GM19438 (cell line): ENCODE measurements around the gene FERMT2.
"Not testable (repeated sequence)": the region's sequence is repeated elsewhere in the genome, so short reads cannot be mapped to it uniquely, and the experiment has no call there.

Experiments
- ATAC-seq: cut with Tn5 transposase; IDR thresholded peaks from one replicate; pipeline ENCODE4 v1.9.1; 2021; ENCODE audit warnings: low read depth; ENCODE audit not compliant: unreplicated experiment

FERMT2 gene

DNA sequence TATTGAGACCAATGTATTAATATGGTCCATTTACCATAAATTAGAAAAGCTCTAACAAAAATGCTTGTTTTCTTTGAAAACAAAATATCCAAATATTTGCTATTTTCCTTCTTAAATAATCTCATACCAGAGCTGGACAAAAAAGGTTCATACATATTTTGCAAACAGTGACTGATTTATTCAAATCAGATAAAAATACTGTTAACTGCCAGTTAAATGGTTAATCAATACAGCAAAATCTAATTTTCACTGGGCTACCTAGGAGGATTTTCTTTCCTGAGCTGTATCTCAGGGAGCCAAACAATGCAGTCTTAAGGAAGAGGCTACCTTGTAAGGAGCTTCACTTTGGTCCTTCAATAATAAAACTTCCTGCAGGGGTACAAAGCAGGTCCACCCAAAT lies 2.0 kb downstream of the FERMT2 start:
- ATAC-seq: no peak

DNA sequence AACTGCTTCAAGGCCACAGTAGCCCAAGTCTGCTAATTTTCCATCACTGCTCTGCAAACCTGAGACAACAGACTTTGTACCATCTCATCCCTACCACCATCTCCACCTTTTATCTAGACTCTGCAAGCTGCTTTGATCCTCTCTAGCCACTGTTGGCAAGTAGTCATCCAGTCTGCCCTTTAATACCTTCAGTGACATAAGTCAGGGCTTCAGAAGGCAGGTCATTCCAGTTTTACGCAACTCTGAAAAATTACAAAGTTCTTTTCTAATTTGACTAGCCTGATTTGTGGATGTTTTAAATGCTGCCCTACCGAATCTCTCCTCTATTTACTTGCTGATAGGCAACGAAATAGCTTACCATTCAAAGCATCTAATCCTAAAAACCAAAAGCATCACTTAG lies 2.8 kb downstream of the FERMT2 start:
- no peak for ATAC-seq

DNA sequence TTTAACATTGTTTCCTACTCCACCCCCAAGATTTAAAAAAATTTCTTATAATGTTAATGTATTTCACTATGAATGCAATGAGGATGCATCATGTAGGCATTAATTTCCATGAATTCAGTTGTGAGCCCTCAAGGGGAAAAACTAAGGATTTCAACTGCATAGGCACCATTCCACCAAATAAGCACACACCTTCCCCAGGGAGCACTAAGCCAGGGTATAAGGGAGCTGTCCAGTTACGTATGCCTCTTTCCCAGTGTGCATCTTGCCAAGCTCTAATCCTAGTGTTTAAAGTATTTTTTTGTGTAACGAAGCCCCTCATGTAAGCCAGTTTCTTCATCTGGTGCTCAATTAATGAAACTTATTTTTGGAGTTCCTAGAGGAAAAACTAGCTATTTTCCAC lies 6.6 kb downstream of the FERMT2 start:
- no peak for ATAC-seq

DNA sequence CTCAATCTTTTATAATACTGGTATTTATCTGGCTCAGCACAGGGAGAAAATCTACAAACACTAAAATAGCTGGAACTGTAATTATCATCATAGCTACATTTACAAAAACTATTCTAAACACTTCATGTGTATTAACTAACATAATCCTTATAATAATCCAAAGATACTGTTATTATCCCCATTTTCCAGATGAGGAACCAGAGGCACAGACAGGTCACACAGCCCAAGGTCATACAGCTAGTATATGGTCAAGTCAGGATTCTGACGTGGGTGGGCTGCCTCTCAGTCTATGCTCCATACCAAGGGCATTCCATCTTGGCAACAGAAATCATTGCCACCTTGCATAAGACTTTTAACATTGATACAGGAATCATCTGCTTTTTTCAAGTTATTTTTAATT lies 11.4 kb downstream of the FERMT2 start:
- ATAC-seq: no peak

DNA sequence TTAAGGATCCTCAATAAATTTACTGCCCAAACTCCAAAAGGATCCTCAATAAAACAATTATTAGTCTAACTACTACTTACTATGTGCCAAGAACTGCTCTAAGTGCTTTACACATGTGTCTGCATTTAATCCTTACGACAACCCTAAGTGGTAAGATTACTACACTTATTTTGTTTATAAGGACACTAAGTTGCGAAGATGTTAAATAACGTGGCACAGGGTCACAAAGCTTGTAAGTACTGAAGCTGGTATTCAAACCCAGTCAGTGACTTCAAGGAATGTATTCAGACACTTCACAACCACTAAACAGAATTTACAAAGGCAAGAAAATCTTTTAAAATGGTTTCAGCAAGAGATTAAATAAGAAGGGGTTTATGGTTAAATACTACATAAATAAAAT lies 13.0 kb downstream of the FERMT2 start:
- ATAC-seq: no peak

DNA sequence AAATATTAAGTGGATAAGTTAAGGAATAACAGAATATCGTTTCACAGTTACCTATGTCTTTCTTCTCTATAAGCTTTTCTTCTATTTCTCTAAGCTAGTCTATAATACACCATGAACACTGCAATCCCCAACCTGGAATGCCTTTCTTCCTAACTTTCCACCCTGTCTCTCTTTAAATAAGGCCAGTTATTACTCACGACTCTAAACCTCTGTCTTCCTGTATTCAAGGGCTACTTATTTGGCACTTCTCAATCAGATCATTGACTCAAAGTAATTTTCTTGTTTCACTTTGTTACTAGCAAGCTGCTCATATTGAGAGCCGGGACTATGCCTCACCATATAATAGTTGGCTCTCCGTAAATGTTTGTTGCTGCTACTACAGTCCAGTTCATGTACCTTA lies 13.5 kb downstream of the FERMT2 start:
- no peak for ATAC-seq

DNA sequence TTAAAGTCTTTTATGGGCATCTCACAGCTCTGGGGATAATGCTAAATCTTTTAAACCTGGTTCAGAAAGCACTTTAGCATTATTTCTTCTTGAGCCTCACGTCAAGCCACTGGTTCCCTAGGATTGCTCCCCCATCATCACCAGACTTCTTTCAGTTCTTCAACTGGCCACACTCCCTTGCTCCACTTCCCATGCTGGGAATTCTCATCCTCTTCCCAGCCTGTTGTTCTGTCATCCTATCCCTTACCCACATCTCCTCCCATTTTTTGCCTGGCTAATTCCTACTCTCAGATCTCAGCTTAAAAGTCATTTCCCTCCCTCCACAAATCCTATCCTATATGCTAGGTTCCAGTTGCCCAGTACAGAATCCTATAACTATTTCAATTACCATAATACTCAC lies 14.4 kb downstream of the FERMT2 start:
- no peak for ATAC-seq

DNA sequence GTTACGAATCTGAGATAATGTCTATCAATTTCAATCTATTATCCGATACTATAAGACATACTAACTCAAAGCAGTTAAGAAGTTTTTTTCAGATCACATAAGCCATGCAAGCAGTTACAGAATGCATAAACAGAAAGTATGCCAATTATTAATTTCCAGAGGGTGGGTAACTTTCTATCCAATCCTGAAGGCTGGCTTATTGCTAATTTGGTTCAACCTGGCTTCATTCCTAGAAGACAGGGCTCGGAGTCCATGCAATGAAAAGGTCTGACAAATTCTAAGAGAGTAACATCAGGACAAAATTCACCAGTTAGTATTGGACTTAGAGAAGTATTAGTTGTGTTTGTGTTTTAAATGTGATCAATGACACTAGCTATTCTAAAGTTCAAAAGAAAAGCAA lies 15.0 kb downstream of the FERMT2 start:
- no peak for ATAC-seq

DNA sequence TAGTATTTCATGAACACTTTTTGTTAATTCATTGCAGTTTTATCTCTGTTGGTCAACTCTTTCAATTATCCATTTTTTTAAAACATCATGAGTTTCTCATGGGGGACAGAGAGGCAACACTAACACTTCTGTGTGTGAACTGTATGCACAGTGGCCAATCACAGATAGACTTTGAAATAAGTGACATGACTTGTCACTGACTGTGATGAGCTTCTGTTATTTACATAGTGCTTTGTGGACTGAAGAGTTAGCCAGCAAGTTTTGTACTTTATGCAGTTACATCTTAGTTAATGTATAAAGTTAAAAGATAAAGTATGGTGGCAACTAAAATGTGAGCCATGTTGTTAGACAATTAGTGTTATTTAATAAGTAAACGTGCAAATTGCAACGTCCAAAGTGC lies 16.1 kb downstream of the FERMT2 start:
- ATAC-seq: no peak

DNA sequence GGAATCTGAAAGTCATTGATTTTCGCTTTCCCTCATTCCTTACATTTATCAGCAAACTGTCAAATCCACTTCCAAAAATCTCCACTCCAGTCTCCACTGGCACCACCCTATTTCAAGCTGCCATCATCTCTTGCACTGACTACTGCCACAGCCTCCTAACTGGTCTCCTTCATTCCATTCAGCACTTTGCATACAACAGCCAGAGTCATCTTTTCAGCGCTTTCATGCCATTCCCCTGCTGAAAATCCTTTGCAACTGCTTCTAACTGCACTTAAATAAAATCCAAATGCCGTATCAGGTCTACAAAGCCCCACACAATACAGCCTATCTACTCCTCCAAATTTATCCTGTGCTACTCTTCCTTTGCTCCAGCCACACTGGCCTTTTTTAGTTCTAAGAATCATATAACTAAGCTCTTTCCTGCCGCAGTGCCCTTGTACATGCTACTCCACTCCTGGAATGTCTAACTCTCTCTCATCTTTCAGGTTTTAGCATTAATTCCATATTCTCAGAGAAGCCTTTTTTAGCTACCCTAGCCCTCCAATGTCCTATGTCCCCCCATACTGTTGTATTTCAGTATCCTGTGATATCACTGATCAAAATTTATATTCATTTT lies 21.6 kb downstream of the FERMT2 start:
- ATAC-seq: no peak

DNA sequence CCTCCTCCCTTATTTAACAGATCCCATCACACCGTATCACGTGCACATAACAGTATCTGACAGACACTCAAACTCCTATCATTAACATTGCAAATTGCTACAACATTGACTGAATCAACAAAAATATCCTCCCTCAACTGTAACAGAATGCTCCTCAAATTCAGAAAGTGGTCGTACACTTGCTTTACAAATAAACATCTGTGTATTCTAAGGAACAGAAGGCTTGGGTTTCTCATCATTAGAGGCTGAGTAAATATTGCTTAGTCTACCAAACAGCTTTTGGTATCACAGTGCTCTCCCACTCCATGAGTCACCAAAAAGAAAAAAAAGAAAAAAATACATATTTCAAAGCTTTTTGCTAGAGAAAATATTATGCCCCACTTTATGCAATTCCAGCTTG lies 23.9 kb downstream of the FERMT2 start:
- no peak for ATAC-seq

DNA sequence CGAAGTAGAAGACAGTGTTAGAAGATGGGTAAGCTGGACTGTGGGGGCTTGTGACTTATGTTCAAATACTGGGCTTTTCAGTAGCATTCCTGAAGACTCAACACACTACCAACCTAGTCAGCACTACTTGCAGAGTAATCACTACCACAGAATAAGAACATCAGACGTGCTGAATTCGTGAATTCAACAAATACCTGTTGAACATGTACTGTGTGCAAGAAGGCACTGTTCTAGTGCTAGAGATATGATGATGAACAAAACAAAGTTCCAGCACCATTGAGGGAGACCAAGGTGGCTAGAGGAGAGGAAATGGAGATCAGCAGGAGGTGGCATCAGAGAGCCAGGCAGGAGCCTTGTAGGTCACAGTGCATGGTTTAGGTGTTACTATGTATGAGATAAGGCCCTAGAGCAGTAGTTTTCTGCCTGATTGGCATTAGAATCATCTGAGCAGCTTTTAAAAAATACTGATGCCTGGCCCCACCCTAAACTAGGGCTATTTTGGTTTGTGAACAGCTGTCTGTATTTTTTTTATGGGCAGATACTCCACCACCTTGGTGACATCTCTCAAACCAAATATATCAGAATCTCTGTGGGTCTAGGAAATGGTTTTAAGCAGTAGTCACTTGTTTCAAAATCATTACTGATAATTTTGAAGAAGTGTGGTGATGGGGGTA lies 26.8 kb downstream of the FERMT2 start:
- no peak for ATAC-seq

DNA sequence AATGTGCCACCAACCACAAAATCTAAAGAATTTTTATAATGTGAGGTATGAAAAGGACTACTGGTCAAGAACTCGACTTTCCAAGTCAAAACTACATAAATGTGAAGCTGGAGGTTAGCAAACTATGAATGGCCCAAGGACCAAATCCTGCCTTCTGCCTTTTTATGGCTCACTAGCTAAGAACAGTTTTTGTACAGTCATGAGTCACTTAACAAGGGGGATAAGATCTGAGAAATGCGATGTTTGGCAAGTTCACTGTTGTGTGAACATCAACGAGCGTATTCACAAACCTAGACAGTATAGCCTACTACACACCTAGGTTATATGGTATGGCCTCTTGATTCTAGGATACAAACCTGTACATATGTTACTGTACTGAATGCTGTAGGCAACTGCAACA lies 28.2 kb downstream of the FERMT2 start:
- ATAC-seq: no peak

DNA sequence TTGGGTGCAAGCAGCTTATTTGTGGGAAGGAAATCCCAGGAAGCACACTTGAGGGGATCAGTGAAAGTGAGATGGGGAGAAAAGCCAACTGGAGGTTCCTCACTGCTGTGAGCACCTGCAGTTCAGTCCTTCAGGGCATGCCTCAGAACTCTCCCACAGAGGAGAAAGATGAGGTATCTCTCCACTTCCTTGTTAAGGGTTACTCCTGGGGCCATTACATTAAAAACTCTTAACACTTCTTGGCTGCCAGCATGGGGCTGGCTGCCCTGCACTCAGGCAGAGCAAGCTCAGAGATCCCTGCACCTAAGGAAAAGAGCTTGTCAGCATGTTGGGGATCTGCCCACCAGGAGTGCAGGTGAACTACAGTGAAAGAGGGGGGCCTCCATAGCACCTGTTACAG lies 28.8 kb downstream of the FERMT2 start:
- ATAC-seq: no peak

DNA sequence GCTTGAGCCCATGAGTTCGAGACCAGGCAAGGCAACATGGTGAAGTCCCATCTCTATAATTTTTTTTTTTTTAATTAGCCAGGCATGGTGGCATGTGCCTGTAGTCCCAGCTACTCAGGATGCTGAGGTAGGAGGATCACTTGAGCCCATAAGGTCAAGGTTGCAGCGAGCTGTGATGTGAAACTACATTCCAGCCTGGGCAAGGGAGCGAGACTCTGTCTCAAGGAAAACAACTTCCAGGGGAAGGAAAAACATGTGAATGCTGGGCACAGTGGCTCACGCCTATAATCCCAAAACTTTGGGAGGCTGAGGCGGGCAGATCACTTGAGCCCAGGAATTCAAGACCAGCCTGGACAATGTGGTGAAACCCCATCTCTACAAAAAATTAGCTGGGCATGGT lies 30.4 kb downstream of the FERMT2 start:
- ATAC-seq: not testable (repeated sequence)

DNA sequence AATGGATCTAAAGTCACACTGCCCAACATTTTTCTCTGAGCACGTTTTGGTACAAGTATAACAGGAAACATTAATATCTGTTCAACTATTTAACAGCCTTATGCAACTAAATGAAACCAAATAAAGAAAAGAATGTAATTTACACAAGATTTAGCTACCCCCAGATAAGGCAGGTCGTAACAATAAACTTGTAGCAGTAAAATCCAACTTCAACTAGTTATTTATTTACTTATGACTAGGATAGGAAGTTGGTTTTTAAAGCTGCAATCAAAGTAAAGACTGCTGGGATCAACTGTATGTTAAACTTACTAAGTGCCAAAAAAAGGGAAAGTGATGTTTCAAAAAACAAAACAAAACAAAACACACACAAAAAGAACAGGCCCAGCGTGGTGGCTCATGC lies 30.9 kb downstream of the FERMT2 start:
- ATAC-seq: no peak

DNA sequence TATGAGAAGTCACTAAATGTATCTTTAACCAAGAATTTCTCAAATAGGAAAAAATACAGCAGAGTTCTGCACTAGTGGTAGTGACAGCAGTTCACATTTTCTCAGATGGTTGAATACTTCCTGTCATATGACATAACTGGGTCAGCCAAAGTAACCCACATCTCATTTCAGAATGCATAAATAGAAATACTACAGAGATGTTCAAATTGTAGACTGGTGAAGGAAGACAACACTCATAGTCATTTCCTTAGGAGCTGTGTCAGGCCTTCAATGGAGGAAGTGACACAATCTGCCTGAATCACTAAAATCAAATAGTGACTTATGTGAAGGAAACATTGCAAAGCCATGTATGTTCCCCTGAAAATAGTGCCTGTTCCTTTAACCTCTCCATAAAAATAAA lies 32.4 kb downstream of the FERMT2 start:
- peak; percentile 93 for ATAC-seq

DNA sequence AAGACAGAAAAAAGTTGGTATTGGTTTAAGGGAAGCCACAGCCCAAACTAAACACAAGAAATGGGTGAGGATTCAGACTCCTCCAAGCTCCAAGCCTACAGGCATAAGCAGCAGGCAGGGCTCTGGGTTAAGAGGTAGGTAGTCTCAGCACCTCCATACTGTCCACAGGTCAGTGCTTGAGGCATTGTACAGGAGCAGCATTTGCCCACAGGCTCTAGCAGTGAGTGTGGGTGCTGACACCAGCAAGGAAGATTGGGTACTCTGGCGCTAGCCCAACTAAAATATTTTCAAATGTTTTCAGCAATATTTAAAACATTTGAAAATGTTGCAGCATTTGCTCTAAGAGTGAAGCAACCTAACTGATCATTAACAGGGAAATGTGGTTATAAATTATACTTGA lies 33.1 kb downstream of the FERMT2 start:
- ATAC-seq: no peak

DNA sequence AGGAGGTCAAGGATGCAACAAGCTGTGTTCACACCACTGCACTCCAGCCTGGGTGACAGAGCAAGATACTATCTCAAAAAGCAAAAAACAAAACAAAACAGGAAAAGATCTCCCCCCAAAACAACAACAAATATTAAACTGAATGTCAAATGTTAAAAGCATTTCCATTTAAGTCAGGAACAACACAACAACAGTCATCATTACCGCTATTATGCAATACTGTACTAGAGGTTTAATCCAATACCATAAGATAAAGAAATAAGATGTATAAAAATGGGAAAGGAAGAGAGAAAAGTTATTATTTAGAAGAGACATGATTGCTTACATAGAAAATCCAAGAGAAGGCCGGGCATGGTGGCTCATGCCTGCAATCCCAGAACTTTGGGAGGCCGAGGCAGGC lies 36.6 kb downstream of the FERMT2 start:
- ATAC-seq: no peak

DNA sequence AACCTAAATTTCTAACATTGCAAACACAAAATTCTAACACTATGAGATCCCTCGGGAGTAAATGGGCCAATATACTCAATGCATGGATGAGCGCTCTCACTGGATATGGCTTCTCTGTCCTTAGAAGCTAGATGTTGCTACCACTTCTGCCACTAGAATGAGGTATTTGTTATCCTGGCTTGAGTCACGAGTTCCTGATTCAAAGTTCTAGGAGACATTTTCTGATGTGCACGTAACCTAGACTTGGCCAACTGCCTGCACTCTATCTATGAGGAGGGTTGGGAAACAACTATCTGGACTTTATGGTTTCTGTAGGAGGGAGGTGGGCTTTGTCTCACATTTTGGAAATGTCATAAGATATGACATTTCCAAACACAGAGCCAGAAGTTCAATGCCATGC lies 37.6 kb downstream of the FERMT2 start:
- ATAC-seq: no peak

DNA sequence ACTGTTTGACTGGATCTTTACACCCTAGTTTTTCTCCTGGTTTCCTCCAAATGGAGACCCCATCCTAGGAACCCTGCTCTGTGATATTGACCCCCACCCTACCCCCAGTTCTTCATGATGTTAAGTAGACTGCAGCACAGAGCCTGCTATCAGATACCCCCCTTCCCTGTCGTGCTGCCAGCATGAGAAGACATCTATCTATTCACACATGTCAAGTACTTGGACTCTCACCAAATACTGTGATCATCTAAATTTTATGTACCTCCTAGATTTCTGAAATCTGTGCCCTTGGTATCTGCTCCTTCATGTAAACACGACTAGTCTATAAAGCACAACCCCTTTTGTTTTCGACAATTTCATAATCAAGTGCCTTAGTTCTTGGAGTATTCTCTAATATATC lies 38.9 kb downstream of the FERMT2 start:
- no peak for ATAC-seq

DNA sequence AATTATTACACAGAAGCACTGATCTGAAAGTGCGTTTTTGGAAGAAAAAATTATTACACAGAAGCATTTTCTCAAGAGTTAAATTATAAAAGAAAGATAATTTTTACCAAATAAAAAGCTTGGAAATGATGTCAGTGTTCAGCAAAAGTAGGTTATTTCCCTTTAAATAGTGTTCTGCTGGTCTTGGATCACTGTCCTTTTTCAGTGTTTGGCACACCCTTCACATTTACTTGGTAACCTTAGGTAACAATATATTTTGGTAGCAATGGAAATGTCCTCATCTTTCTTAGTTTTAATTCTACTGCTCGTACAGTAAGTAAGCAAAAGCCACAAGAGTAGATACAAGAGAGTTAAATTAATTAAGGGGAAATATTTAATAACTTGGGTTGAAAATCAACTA lies 40.3 kb downstream of the FERMT2 start:
- ATAC-seq: no peak

DNA sequence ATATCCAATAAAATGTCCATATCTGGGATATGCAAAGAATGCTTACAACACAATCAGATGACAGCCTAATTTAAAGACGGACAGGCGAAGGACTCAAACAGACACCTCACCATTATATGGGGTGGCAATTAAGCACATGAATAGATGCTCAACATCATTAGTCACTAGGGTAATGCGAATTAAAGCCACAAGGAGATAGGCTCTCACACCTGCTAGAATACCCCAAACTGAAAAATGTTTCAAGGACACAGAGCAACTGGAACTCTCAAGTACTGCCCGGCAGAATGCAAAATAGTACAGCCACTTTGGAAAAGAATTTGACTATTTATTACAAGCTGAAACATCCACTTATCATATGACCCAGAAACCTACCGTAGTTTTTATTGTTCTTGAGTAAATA lies 42.9 kb downstream of the FERMT2 start:
- ATAC-seq: no peak
